Measurements from ENCODE around the gene TTC16. TPM values are rescaled to one million over a fixed set of nuclear protein-coding genes. Genes with fewer than 3 reads are reported as not detected.

The TTC16 gene
- total and polyA plus RNA-seq, 4 donors: 1.5 to 5.6 (median 2.7) TPM

DNA sequence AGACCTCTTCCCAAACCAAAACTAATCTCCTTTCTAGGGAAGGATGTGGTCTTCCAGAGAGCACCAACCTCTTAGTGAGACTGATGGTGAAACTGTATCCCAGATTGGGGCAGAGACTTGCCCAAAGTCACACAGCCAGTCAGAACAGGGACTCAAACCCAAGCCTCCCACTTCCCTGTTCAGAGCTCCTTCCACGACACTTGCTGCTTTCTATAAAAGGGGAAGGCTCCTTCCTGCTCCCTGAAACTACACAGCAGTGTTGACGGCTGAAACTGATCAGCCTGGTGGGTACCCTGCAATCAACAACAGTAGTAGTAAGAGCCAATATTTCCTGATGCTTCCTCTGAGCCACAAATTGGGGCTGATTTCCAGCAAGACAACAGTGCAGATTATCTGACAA lies 17.7 kb downstream of the TTC16 start:
- DNase-seq: no peak
- Histone ChIP-seq H3K9me3 (ENCODE audit: control insufficient read depth in 4 of 4, insufficient read depth in 3 of 4, low read length in 3 of 4) (no peaks in the 10 kb centered on the region), H3K27me3 (ENCODE audit: control insufficient read depth in 3 of 3, insufficient read depth in 3 of 3, low read length in 2 of 3) (no peaks in the 10 kb centered on the region), H3K4me1 (ENCODE audit: control insufficient read depth in 5 of 5, insufficient read depth in 5 of 5, low read length in 5 of 5) (peaks cover 0 to 12% (median 4%) of the 10 kb centered on the region in 5 donors), H3K4me3 (no peak overlapping the region), H3K27ac (ENCODE audit: low read depth in 1 of 2, low read length in 1 of 2) (no peak overlapping the region), H3K9ac (ENCODE audit: insufficient read depth in 1 of 2, low read length in 2 of 2) (no peak overlapping the region), H3K36me3 (ENCODE audit: control insufficient read depth in 4 of 4, insufficient read depth in 4 of 4, low read length in 4 of 4) (peaks cover 0 to 21% (median 5%) of the 10 kb centered on the region in 4 donors)
- ATAC-seq (ENCODE audit: insufficient read depth, low FRiP score): no peak
- TF ChIP-seq, protein P1, sequence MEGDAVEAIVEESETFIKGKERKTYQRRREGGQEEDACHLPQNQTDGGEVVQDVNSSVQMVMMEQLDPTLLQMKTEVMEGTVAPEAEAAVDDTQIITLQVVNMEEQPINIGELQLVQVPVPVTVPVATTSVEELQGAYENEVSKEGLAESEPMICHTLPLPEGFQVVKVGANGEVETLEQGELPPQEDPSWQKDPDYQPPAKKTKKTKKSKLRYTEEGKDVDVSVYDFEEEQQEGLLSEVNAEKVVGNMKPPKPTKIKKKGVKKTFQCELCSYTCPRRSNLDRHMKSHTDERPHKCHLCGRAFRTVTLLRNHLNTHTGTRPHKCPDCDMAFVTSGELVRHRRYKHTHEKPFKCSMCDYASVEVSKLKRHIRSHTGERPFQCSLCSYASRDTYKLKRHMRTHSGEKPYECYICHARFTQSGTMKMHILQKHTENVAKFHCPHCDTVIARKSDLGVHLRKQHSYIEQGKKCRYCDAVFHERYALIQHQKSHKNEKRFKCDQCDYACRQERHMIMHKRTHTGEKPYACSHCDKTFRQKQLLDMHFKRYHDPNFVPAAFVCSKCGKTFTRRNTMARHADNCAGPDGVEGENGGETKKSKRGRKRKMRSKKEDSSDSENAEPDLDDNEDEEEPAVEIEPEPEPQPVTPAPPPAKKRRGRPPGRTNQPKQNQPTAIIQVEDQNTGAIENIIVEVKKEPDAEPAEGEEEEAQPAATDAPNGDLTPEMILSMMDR (IDR thresholded peaks at IDR 0.05; ENCODE audit: control extremely low read depth, extremely low read depth): no peak
- 44 to 67% methylated on average over 2 of the region's 2 CpGs for WGBS, 2 donors

DNA sequence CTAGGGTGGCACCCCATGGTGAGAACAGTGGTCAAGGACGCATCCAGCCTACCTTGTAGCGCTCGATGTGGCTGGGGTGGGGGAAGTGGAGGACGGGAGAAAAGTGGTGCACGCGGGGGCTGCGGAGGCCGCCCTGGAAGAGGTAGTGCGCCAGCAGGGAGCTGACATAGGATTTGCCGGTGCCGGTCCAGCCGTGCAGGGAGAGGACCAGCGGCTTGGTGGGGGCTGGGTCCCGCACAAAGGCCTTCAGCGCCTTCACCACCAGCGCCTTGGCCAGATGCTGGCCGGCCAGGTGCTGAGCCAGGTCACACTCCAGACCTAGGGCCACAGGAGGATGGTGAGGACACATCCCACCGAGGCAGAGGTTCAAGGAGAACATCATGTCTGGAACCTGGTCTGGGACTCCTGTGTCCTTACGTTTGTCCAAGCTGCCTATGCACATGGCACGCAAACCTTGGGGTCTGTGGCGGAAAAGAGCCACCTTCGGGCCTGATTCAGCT lies 18.4 kb downstream of the TTC16 start:
- no peaks in the 10 kb centered on the region for H3K9me3 ChIP-seq (ENCODE audit: control insufficient read depth in 4 of 4, insufficient read depth in 3 of 4, low read length in 3 of 4)
- H3K27me3 ChIP-seq (ENCODE audit: control insufficient read depth in 3 of 3, insufficient read depth in 3 of 3, low read length in 2 of 3): no peaks in the 10 kb centered on the region
- peak overlapping the region in 1 of 2 donors; percentile 71 for H3K9ac ChIP-seq (ENCODE audit: insufficient read depth in 1 of 2, low read length in 2 of 2)
- H3K27ac ChIP-seq (ENCODE audit: low read depth in 1 of 2, low read length in 1 of 2): peak overlapping the region in 1 of 2 donors; percentile 94
- H3K4me1 ChIP-seq (ENCODE audit: control insufficient read depth in 5 of 5, insufficient read depth in 5 of 5, low read length in 5 of 5): peaks cover 0 to 12% (median 4%) of the 10 kb centered on the region in 5 donors
- WGBS, 2 donors: 56 to 59% methylated on average over 22 of the region's 22 CpGs
- no peak overlapping the region for H3K4me3 ChIP-seq
- ATAC-seq (ENCODE audit: insufficient read depth, low FRiP score): no peak
- H3K36me3 ChIP-seq (ENCODE audit: control insufficient read depth in 4 of 4, insufficient read depth in 4 of 4, low read length in 4 of 4): peaks cover 0 to 23% (median 5%) of the 10 kb centered on the region in 4 donors
- TF ChIP-seq, protein P1 (IDR thresholded peaks at IDR 0.05; ENCODE audit: control extremely low read depth, extremely low read depth): no peak
- DNase-seq: no peak

- H3K9me3 ChIP-seq (ENCODE audit: control insufficient read depth in 4 of 4, insufficient read depth in 3 of 4, low read length in 3 of 4): no peaks in the 10 kb centered on the region
- H3K4me3 ChIP-seq: peak within 1 kb of the TSS; percentile 44
- TF ChIP-seq, protein P1 (IDR thresholded peaks at IDR 0.05; ENCODE audit: control extremely low read depth, extremely low read depth): peak; percentile 97
- peak within 1 kb of the TSS; percentile 94 to 97 for H3K27ac ChIP-seq (ENCODE audit: low read depth in 1 of 2, low read length in 1 of 2)
- peaks cover 0 to 29% (median 5%) of the 10 kb centered on the region in 4 donors for H3K36me3 ChIP-seq (ENCODE audit: control insufficient read depth in 4 of 4, insufficient read depth in 4 of 4, low read length in 4 of 4)
- peaks cover 0 to 12% (median 4%) of the 10 kb centered on the region in 5 donors for H3K4me1 ChIP-seq (ENCODE audit: control insufficient read depth in 5 of 5, insufficient read depth in 5 of 5, low read length in 5 of 5)
- peak within 1 kb of the TSS; percentile 21 to 76 for H3K9ac ChIP-seq (ENCODE audit: insufficient read depth in 1 of 2, low read length in 2 of 2)
- peak; percentile 99 for DNase-seq
- no peaks in the 10 kb centered on the region for H3K27me3 ChIP-seq (ENCODE audit: control insufficient read depth in 3 of 3, insufficient read depth in 3 of 3, low read length in 2 of 3)
- ATAC-seq (ENCODE audit: insufficient read depth, low FRiP score): peak; percentile 96
- WGBS, 2 donors: 0% methylated on average over 60 to 76 of the region's 76 CpGs
Observed at GRCh38 chr9:127734747-127735529, 19.1 kb downstream of the TTC16 start, which contains the start of gene TOR2A. TOR2A (minus strand) TSS chr9:127735294; CDS start chr9:127735270, 24 bp downstream.
